SK-N-MC (cell line): ENCODE results near the gene SPATS2L.

ENCODE experiments used
- EZH2 ChIP-seq: fragments of 200-600 bp; sonication (generic); IDR thresholded peaks from one replicate; pipeline ENCODE4 v1.6.1; 2017; ENCODE audit warnings: antibody characterized with exemption
- POLR2AphosphoS5 ChIP-seq: IDR thresholded peaks from 2 replicates; pipeline ENCODE4 v1.6.1; 2012; ENCODE audit warnings: mild to moderate bottlenecking, low read depth, low read length, borderline replicate concordance

DNA sequence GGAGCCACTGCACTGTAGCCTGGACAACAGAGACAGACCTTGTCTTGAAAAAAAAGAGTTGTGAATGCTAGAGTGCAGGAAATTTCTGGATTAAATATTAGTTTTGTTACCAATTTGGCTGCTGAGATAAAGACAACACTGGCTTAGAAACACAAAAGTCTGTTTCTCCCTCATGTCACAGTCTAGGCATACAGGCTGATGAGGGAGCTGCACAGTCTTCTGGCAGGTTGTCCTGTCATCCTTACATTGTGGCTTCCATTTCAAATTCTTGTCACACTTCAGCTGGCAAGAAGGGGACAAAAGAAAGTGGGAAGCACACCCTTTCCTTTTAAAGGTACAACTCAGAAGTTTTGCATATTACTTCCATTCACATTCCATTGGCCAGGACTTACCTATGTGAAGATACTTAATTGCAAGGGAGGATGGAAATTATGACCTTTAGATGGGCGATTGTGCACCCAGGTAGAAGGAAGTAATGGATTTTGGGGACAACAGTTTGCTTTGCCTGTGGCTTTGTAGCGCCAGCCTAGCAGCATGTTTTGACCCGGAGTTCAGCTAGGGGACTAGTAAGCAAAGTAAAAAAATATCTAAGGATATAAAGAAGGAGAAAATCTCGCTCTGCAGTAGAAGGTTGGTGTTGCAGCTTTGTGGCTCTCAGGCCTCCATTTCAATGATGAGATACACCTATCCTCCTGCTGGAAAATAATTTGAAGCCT is 55.9 kb downstream of the SPATS2L start:
- TF ChIP-seq EZH2 (no peak), POLR2AphosphoS5 (no peak)
